Measurements from ENCODE around the gene SMURF1. TPM values are rescaled to one million over a fixed set of nuclear protein-coding genes. Genes with fewer than 3 reads are reported as not detected.

SMURF1 gene
- total RNA-seq, 6 donors from 2014 or later = 33.0 to 54.4 (median 45.9) TPM

DNA sequence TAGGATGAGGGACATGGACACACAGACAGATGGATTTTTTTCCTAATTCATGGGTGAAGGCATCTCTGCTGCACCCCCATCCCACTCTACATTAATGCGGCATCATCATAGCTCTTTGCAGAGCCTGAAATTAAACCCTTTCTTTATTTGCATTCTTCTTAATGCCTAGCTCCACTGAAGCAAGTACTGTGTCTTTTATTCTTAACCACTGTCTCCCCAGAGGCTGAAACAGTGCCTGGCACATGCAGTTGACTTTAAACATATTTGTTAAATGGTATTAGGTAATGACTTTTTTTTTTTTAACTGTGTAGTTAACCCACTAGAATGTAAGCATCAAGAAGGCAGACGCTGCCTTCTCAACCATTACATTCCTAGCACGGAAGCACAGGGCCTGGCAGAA, 73.5 kb downstream of the SMURF1 start:
- ATAC-seq (ENCODE audit: low FRiP score in 2 of 2) (no peak), DNase-seq (no peak)
- Histone ChIP-seq H3K27ac (no peak overlapping the region), H3K4me3 (no peak overlapping the region), H3K27me3 (no peaks in the 10 kb centered on the region), H3K9me3 (no peaks in the 10 kb centered on the region), H3K36me3 (no peaks in the 10 kb centered on the region), H3K4me1 (peaks cover 4 to 20% (median 16%) of the 10 kb centered on the region in 4 donors)
- WGBS, 2 donors = 95 to 96% methylated on average over 3 of the region's 3 CpGs
- TF ChIP-seq, protein P1, sequence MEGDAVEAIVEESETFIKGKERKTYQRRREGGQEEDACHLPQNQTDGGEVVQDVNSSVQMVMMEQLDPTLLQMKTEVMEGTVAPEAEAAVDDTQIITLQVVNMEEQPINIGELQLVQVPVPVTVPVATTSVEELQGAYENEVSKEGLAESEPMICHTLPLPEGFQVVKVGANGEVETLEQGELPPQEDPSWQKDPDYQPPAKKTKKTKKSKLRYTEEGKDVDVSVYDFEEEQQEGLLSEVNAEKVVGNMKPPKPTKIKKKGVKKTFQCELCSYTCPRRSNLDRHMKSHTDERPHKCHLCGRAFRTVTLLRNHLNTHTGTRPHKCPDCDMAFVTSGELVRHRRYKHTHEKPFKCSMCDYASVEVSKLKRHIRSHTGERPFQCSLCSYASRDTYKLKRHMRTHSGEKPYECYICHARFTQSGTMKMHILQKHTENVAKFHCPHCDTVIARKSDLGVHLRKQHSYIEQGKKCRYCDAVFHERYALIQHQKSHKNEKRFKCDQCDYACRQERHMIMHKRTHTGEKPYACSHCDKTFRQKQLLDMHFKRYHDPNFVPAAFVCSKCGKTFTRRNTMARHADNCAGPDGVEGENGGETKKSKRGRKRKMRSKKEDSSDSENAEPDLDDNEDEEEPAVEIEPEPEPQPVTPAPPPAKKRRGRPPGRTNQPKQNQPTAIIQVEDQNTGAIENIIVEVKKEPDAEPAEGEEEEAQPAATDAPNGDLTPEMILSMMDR (IDR thresholded peaks at IDR 0.05) = no peak
- TF ChIP-seq POLR2AphosphoS5 (IDR thresholded peaks at IDR 0.05) = no peak
- TF ChIP-seq EP300 (IDR thresholded peaks at IDR 0.05) = no peak
- no peak for TF ChIP-seq POLR2A (IDR thresholded peaks at IDR 0.05)

DNA sequence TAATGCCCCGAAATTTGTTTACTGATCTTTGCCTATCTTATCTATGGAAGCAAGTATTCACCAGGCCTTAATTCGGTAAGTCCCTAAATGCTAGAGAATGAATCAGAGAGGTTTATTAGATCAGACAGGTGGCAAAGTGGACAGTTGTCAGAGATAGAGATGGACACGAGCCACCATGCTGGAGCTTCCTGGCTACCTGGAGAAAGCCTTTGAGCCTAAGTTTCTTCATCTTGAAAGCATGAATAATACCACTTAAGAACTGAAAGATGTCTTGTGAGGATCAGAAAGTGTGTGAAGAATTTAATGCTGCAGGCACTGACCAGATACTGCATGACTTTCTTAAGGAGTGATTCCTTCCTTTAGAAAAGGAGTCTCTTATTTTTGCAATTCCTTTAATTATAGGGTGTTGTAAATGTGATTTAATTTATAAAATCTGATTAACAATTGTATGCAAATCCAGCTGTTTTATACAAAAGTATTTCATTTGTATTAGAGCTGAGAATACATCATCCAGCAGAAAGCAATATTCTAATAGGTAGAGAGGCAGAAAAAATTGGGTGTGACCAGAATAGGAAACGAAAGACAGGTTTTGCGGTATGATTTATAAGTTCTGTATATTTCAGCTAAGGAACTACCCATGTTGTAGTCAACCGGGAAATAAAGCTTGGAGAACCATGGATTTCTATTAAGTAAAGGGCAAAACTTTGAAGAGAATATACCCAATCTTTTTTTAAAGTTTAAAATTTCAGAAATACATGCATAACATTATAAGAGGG, 82.7 kb downstream of the SMURF1 start:
- ATAC-seq (ENCODE audit: low FRiP score in 2 of 2) = no peak
- H3K27ac ChIP-seq = no peak overlapping the region
- no peak for DNase-seq
- H3K4me1 ChIP-seq = peaks cover 0 to 6% (median 0%) of the 10 kb centered on the region in 4 donors
- H3K9me3 ChIP-seq = no peaks in the 10 kb centered on the region
- H3K27me3 ChIP-seq = no peaks in the 10 kb centered on the region
- H3K36me3 ChIP-seq = peaks cover 4 to 25% (median 14%) of the 10 kb centered on the region in 4 donors
- WGBS, 2 donors = 67 to 68% methylated on average over 6 of the region's 6 CpGs
- H3K4me3 ChIP-seq = no peak overlapping the region
- TF ChIP-seq POLR2A (IDR thresholded peaks at IDR 0.05) = no peak
- no peak for TF ChIP-seq POLR2AphosphoS5 (IDR thresholded peaks at IDR 0.05)
- TF ChIP-seq EP300 (IDR thresholded peaks at IDR 0.05) = no peak
- TF ChIP-seq, protein P1 (IDR thresholded peaks at IDR 0.05) = no peak

DNA sequence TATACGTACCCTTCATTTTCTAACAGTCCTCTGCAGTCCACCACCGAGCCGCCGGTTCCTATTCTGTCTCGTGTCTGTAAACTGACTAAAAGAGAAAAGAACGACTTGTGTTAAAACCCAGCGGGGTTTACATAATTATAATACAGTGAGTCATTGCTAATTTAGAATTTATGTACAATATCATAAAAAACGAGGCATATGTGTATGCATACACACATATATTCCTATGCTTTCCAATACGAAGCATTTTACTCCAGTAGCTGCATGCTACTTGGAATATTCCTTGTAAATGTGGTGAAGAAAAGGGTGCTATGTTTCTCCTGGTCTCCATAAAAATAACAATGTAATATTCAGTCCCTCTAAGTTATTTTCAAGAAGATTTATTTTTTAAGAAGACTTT, 89.1 kb downstream of the SMURF1 start:
- 97% methylated on average over 9 of the region's 9 CpGs for WGBS, 2 donors
- H3K36me3 ChIP-seq = peaks cover 40 to 89% (median 73%) of the 10 kb centered on the region in 4 donors
- no peak for DNase-seq
- H3K27me3 ChIP-seq = no peaks in the 10 kb centered on the region
- TF ChIP-seq POLR2AphosphoS5 (IDR thresholded peaks at IDR 0.05) (no peak), EP300 (IDR thresholded peaks at IDR 0.05) (no peak), POLR2A (IDR thresholded peaks at IDR 0.05) (no peak)
- TF ChIP-seq, protein P1 (IDR thresholded peaks at IDR 0.05) = no peak
- no peak overlapping the region for H3K4me3 ChIP-seq
- no peak for ATAC-seq (ENCODE audit: low FRiP score in 2 of 2)
- no peak overlapping the region for H3K27ac ChIP-seq
- no peaks in the 10 kb centered on the region for H3K4me1 ChIP-seq
- H3K9me3 ChIP-seq = no peaks in the 10 kb centered on the region

DNA sequence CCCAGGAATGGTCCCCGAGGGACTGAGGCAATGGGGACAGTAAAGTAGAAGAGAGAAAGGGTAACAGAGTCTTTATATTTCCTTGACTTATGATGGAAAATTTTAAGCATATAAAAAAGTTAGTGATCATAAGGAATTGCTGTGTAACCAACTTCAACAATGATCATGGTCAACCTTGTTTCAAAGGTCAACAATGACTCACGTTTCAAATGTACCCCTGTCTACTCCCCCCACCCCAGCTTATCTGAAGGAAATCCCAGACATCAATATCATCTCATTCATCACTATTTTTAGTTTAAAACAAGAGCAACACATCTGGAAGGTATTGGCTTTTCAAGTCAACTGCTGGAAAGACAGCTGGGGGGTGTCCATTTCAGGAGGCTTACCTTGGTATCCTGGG, 92.9 kb downstream of the SMURF1 start:
- Histone ChIP-seq H3K36me3 (peaks cover 51 to 98% (median 87%) of the 10 kb centered on the region in 4 donors), H3K9me3 (no peaks in the 10 kb centered on the region), H3K4me3 (no peak overlapping the region), H3K27me3 (no peaks in the 10 kb centered on the region), H3K27ac (peak overlapping the region in 1 of 4 donors; percentile 16), H3K4me1 (no peaks in the 10 kb centered on the region)
- no peak for TF ChIP-seq POLR2AphosphoS5 (IDR thresholded peaks at IDR 0.05)
- TF ChIP-seq, protein P1 (IDR thresholded peaks at IDR 0.05) = no peak
- TF ChIP-seq POLR2A (IDR thresholded peaks at IDR 0.05) = no peak
- no peak for TF ChIP-seq EP300 (IDR thresholded peaks at IDR 0.05)
- no peak for ATAC-seq (ENCODE audit: low FRiP score in 2 of 2)
- DNase-seq = no peak
- 59 to 74% methylated on average over 2 of the region's 2 CpGs for WGBS, 2 donors
